Glutamatergic neuron (in vitro differentiated cells): Measurements from ENCODE around the gene PCDHGA2. TPM values are rescaled to one million over a fixed set of nuclear protein-coding genes. Genes with fewer than 3 reads are reported as not detected.
A peak's percentile ranks its signal among the peaks of the same experiment; 100 is the strongest.
"Not testable (repeated sequence)": the region's sequence is repeated elsewhere in the genome, so short reads cannot be mapped to it uniquely, and the experiment has no call there.

Experiments used
- DNase-seq: peaks from one replicate; pipeline ENCODE4 v3.0.0; 2022
- H3K27ac Mint-ChIP-seq: one replicate; pipeline ENCODE4 v1.8.0; 2020; ENCODE audit warnings: mild to moderate bottlenecking, mixed read lengths, inconsistent platforms; ENCODE audit not compliant: unreplicated experiment
- H3K27me3 Mint-ChIP-seq: one replicate; pipeline ENCODE4 v1.8.0; 2020; ENCODE audit warnings: mild to moderate bottlenecking, moderate library complexity, mixed read lengths, inconsistent platforms; ENCODE audit not compliant: unreplicated experiment
- H3K36me3 Mint-ChIP-seq: one replicate; pipeline ENCODE4 v1.8.0; 2020; ENCODE audit warnings: mild to moderate bottlenecking, mixed read lengths, inconsistent platforms; ENCODE audit not compliant: unreplicated experiment
- H3K4me1 Mint-ChIP-seq: one replicate; pipeline ENCODE4 v1.8.0; 2020; ENCODE audit warnings: mild to moderate bottlenecking, low read depth, mixed read lengths, inconsistent platforms; ENCODE audit not compliant: unreplicated experiment
- H3K4me3 Mint-ChIP-seq: one replicate; pipeline ENCODE4 v1.8.0; 2020; ENCODE audit warnings: mild to moderate bottlenecking, mixed read lengths, inconsistent platforms; ENCODE audit not compliant: unreplicated experiment
- H3K9me3 Mint-ChIP-seq: one replicate; pipeline ENCODE4 v1.8.0; 2020; ENCODE audit warnings: mild to moderate bottlenecking, moderate library complexity, mixed read lengths, inconsistent platforms; ENCODE audit not compliant: unreplicated experiment
- total RNA-seq: library from RNA; stranded (reverse); fragmentation: NEBNext Ultra II Directional; extraction: Animal tissue kit (Norgen Biotek cat#: 25700); gene quantifications from one replicate; pipeline ENCODE4 v1.2.1, GENCODE V29; 2021; ENCODE audit not compliant: unreplicated experiment
- TF ChIP-seq, protein P1 (sequence below): fragments of 200-600 bp; sonication (generic); IDR thresholded peaks from one replicate; pipeline ENCODE4 v1.5.0; 2021; ENCODE audit not compliant: partially characterized antibody, unreplicated experiment

The PCDHGA2 gene
- total RNA-seq, 1 donor from 2014 or later: 3.0 TPM

DNA sequence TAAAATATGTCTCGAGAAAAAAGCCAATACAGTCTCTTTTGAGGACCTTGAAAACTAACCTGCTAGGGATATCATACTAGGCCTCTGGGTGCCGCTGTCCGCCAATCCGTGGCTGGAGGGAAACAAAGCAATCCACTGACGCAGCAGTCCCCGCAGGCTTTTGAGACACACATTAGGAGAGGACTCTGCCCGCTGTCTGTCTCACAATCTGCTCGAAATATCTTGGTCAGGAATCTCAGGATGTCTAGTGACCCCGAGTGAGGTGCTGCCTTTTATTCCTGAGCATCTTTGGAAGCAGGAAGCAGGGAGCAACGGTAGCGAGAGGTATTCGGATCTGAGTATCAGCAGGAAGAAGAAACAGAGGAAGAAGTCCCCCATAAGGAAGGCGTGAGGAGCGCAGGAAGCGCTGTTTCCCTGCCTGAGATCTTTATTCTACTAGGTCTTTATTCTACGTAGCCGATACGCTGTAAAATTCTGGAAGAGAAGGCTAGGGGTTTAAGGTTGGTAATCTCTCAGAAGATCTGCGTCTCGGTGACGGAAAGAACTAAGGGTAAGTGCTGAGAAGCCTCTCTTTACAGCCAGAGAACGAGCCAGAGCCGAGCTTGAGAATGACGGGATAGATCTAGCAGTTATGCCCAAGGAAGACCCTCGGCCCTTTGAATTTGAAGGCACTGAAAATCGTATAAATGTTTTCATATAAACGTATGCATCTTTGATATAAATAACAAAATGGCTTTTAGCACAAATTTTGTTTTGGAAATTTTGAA is 12.3 kb upstream of the PCDHGA2 start:
- DNase-seq: peak; percentile 75
- TF ChIP-seq, protein P1, sequence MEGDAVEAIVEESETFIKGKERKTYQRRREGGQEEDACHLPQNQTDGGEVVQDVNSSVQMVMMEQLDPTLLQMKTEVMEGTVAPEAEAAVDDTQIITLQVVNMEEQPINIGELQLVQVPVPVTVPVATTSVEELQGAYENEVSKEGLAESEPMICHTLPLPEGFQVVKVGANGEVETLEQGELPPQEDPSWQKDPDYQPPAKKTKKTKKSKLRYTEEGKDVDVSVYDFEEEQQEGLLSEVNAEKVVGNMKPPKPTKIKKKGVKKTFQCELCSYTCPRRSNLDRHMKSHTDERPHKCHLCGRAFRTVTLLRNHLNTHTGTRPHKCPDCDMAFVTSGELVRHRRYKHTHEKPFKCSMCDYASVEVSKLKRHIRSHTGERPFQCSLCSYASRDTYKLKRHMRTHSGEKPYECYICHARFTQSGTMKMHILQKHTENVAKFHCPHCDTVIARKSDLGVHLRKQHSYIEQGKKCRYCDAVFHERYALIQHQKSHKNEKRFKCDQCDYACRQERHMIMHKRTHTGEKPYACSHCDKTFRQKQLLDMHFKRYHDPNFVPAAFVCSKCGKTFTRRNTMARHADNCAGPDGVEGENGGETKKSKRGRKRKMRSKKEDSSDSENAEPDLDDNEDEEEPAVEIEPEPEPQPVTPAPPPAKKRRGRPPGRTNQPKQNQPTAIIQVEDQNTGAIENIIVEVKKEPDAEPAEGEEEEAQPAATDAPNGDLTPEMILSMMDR: peak; percentile 47
- Mint-ChIP-seq H3K27me3 (peaks cover 7% of the 10 kb centered on the region), H3K36me3 (peaks cover 45% of the 10 kb centered on the region), H3K9me3 (peaks cover 8% of the 10 kb centered on the region), H3K27ac (peak overlapping the region; percentile 99), H3K4me3 (peak overlapping the region; percentile 96), H3K4me1 (no peaks in the 10 kb centered on the region)

DNA sequence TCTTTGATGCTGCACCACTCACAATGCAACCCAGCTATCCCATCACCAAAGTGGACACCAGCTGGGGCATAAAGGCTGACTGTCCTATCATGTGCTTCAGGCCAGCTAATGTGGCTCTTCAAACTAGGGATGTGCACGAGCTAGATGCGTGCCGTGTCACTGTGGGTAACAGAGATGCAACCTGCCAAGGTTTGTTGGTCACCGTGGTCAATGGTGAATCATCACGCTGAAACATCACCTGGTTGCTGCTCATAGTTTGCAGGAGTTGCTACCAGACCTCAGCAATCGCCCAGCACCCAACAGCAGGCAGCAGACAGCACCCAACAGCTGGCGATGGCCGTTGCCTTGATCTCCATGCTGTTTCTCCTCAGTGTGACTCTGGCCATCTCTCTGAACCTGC is 10.3 kb upstream of the PCDHGA2 start:
- Mint-ChIP-seq H3K27ac (no peak overlapping the region), H3K9me3 (peaks cover 6% of the 10 kb centered on the region)
- DNase-seq: no peak

DNA sequence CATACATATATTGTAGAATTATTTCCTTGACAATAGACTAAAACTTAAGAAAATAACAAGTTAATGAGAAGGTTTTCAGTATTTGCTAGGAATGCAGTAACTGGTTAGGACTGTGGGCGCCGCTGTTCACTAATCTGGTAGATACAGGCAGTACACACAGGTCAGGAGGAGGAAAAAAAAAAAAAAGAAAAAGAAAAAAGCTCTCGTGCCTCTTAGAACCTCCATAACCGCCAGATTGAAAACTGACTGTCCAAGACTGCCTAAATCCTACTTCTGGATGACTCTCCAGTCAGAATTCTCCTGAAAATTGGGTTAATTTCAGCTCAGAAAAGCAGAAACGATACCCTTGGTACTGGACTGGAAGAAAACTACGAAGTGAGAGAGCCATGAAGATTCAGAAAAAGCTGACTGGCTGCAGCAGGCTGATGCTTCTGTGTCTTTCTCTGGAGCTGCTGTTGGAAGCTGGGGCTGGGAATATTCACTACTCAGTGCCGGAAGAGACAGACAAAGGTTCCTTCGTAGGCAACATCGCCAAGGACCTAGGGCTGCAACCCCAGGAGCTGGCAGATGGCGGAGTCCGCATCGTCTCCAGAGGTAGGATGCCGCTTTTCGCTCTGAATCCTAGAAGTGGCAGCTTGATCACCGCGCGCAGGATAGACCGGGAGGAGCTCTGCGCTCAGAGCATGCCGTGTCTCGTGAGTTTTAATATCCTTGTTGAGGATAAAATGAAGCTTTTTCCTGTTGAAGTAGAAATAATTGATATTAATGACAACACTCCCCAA is 8.1 kb upstream of the PCDHGA2 start, which contains the start of gene PCDHGA1:
TSS of gene PCDHGA1 (plus strand) at position 216 of the 782 bp plus-strand sequence.
- no peak within 1 kb of the TSS for H3K4me3 Mint-ChIP-seq
- H3K27ac Mint-ChIP-seq: no peak within 1 kb of the TSS

More for the DNA sequence above, 10.3 kb upstream of the PCDHGA2 start:
- TF ChIP-seq, protein P1: no peak
- Mint-ChIP-seq H3K4me3 (no peak overlapping the region), H3K27me3 (peaks cover 8% of the 10 kb centered on the region), H3K4me1 (no peaks in the 10 kb centered on the region), H3K36me3 (peaks cover 58% of the 10 kb centered on the region)

DNA sequence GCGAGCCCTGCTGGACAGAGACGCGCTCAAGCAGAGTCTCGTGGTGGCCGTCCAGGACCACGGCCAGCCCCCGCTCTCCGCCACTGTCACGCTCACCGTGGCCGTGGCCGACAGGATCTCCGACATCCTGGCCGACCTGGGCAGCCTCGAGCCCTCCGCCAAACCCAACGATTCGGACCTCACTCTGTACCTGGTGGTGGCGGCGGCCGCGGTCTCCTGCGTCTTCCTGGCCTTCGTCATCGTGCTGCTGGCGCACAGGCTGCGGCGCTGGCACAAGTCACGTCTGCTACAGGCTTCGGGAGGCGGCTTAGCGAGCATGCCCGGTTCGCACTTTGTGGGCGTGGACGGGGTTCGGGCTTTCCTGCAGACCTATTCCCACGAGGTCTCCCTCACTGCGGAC is 6.0 kb upstream of the PCDHGA2 start:
- H3K4me3 Mint-ChIP-seq, H3K27ac Mint-ChIP-seq, DNase-seq, H3K4me1 Mint-ChIP-seq, H3K27me3 Mint-ChIP-seq, H3K9me3 Mint-ChIP-seq: not testable (repeated sequence)
- H3K36me3 Mint-ChIP-seq: peaks cover 62% of the 10 kb centered on the region

More for the DNA sequence above, 8.1 kb upstream of the PCDHGA2 start, which contains the start of gene PCDHGA1:
- no peaks in the 10 kb centered on the region for H3K4me1 Mint-ChIP-seq
- TF ChIP-seq, protein P1: no peak
- peaks cover 10% of the 10 kb centered on the region for H3K9me3 Mint-ChIP-seq
- H3K36me3 Mint-ChIP-seq: peaks cover 64% of the 10 kb centered on the region
- DNase-seq: no peak
- peaks cover 8% of the 10 kb centered on the region for H3K27me3 Mint-ChIP-seq

DNA sequence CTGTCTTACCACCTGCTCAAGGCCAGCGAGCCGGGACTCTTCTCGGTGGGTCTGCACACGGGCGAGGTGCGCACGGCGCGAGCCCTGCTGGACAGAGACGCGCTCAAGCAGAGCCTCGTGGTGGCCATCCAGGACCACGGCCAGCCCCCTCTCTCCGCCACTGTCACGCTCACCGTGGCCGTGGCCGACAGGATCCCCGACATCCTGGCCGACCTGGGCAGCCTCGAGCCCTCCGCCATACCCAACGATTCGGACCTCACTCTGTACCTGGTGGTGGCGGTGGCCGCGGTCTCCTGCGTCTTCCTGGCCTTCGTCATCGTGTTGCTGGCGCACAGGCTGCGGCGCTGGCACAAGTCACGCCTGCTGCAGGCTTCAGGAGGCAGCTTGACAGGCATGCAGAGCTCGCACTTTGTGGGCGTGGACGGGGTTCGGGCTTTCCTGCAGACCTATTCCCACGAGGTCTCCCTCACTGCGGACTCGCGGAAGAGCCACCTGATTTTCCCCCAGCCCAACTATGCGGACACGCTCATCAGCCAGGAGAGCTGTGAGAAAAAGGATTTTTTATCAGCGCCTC is 2.3 kb downstream of the PCDHGA2 start:
- Mint-ChIP-seq H3K9me3 (peaks cover 24% of the 10 kb centered on the region), H3K36me3 (peaks cover 62% of the 10 kb centered on the region)
- not testable (repeated sequence) for H3K27me3 Mint-ChIP-seq, H3K27ac Mint-ChIP-seq, H3K4me3 Mint-ChIP-seq, DNase-seq, H3K4me1 Mint-ChIP-seq
